WI38 (cell line): ENCODE results near the gene PARD3B.

Experiments used
- H3K4me3 ChIP-seq: 2 replicates; pipeline ENCODE4 v1.5.1; 2011; ENCODE audit warnings: low read depth, mild to moderate bottlenecking, control low read depth, low read length
- CTCF ChIP-seq: IDR thresholded peaks from 2 replicates; pipeline ENCODE4 v1.5.1; 2012; ENCODE audit warnings: low read depth, mild to moderate bottlenecking, control low read depth, low read length

PARD3B gene

DNA sequence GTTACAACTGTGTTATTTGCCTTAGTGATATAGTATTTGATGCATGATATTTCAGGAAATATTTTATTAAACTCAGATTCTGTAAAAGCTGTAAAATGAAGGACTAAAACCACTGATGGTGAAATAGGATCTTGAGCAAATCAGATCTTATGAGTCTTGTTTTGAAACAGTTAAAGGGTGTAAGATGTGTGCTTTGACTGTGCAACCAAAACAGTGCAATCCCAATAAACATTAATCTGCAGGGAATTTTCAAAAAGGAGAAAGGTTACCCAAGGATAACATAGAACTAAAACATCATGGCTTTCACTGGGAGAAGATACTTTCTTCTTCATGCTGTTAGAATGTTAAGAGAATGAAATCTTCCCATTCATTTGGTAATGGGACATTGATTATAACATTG, 378.7 kb downstream of the PARD3B start:
- no peak overlapping the region for H3K4me3 ChIP-seq
- TF ChIP-seq CTCF = no peak

GRCh38 chr2:204931562-204931961, 386.3 kb downstream of the PARD3B start:
- TF ChIP-seq CTCF = no peak

GRCh38 chr2:204933735-204934374, 388.6 kb downstream of the PARD3B start:
- TF ChIP-seq CTCF = no peak
- no peak overlapping the region for H3K4me3 ChIP-seq

More at GRCh38 chr2:204931562-204931961, 386.3 kb downstream of the PARD3B start:
- H3K4me3 ChIP-seq = no peak overlapping the region

DNA sequence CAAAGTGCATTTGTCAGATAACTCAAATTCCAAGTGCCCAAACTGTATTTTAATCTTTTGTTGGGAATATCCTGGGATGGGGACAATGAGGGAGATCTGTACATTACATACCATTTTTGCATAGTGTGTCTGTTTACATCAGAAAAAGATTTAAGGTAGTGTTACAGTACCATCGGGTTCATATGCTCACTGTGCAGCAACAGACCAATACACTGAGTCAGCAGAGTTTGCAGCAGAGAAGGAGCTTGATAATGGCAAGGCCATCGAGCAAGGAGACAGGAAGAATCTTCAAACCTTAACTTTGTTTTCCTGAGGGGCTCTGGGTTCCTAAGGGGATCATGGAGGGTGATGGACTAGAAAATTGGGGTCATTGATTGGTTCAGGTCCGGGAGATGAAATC, 399.7 kb downstream of the PARD3B start:
- no peak for TF ChIP-seq CTCF
- H3K4me3 ChIP-seq = no peak overlapping the region

GRCh38 chr2:204945376-204945775, 400.1 kb downstream of the PARD3B start:
- no peak for TF ChIP-seq CTCF
- H3K4me3 ChIP-seq = no peak overlapping the region

DNA sequence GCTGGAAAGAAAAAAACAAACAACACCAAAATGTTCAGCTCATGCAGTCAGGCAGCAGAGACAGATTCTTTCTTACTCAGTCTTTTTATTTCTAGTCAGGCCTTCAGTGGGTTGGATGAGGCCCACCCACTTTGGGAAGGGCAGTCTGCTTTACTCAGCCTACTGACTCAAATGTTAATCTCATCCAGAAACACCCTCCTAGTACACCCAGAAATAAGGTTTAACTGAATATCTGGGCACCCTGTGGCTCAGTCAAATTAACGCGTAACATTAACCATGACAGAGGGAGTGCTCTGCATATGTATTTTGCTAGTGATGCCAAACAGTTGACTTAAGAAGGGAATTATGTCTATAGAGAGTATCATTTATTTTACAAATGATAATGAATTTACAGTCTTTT, 401.6 kb downstream of the PARD3B start:
- TF ChIP-seq CTCF = no peak
- no peak overlapping the region for H3K4me3 ChIP-seq

DNA sequence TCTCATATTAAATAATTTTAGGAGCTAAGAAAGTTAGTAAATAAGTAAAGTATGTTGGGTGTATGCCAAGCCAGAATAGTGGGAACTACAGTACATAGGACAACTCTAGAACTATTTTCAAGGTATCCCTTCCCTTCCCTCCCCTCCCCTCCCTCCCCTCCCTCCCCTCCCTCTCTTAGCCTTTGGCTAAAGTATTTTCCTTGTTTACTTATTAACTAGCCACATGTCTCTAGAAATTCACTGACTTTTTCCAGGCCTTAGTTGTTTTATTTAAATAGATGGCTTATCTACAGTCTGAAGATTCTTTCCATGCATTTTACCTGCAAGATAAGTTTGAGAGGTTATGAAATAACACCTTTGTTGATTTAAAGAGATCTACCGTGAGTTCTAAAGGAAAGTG, 402.1 kb downstream of the PARD3B start:
- no peak for TF ChIP-seq CTCF
- H3K4me3 ChIP-seq = no peak overlapping the region
